ENCODE measurements around the gene RASD1. TPM values are rescaled to one million over a fixed set of nuclear protein-coding genes. Genes with fewer than 3 reads are reported as not detected.

Gene RASD1
- total and polyA plus RNA-seq, 2 experiments from 2014 or later, result 3.6 to 3.7 TPM

- Histone ChIP-seq H3K27ac (ENCODE audit: low read depth) (no peak overlapping the region), H3K4me2 (no peak overlapping the region), H3K9me2 (ENCODE audit: insufficient read depth) (no peaks in the 10 kb centered on the region), H3K79me2 (replicated peaks; ENCODE audit: insufficient read depth) (no peaks in the 10 kb centered on the region), H4K20me1 (replicated peaks; ENCODE audit: insufficient read depth) (no peaks in the 10 kb centered on the region), H3K27me3 (ENCODE audit: insufficient read depth) (no peaks in the 10 kb centered on the region), H3K36me3 (ENCODE audit: insufficient read depth) (no peaks in the 10 kb centered on the region), H3K4me1 (ENCODE audit: insufficient read depth) (no peaks in the 10 kb centered on the region), H3F3A (replicated peaks; ENCODE audit: low read depth) (no peaks in the 10 kb centered on the region), H3K4me3 (no peak overlapping the region), H2AFZ (no peak overlapping the region)
- DNase-seq (ENCODE audit: low spot score) (no peak), ATAC-seq (no peak; the same call in 2 of the 3 replicates)
- peaks cover 16% of the 10 kb centered on the region for H3K27me3 Mint-ChIP-seq (ENCODE audit: insufficient read depth, low read depth, poor library complexity)
- H3K4me1 Mint-ChIP-seq, result peaks cover 8% of the 10 kb centered on the region; the same call in 2 of the 3 replicates
- H3K27ac Mint-ChIP-seq, result 0 out of 2 replicates have a peak overlapping the region, but pooled peaks have one; percentile 27
- TF ChIP-seq EZH2phosphoT487 (IDR thresholded peaks at IDR 0.05; ENCODE audit: unreplicated experiment) (no peak), CTCF (conservative IDR thresholded peaks at IDR 0.05; ENCODE audit: low read depth in 2 of 2) (no peak), ZNF331 (CRISPR knock-in tag; IDR thresholded peaks at IDR 0.05; ENCODE audit: low read depth) (no peak), ZNF114 (CRISPR knock-in tag; IDR thresholded peaks at IDR 0.05) (no peak), STAT1 (IDR thresholded peaks at IDR 0.05; ENCODE audit: unreplicated experiment) (no peak), NANOG (IDR thresholded peaks at IDR 0.05; ENCODE audit: borderline replicate concordance) (no peak), EZH2 (IDR thresholded peaks at IDR 0.05; ENCODE audit: low read depth, unreplicated experiment) (no peak), ETS1 (IDR thresholded peaks at IDR 0.05) (no peak), JUNB (IDR thresholded peaks at IDR 0.05; ENCODE audit: unreplicated experiment) (no peak), CREB1 (CRISPR knock-in tag; IDR thresholded peaks at IDR 0.05; ENCODE audit: low read depth) (no peak)
- no peak overlapping the region; the same call in 2 of the 3 replicates for H3K4me3 Mint-ChIP-seq
- no peaks in the 10 kb centered on the region for H3K36me3 Mint-ChIP-seq (ENCODE audit: low read depth)
- no peaks in the 10 kb centered on the region for H3K9me3 Mint-ChIP-seq
Observed at GRCh38 chr17:17509601-17510425, 13.6 kb upstream of the RASD1 start.
